K562 (cell line): Measurements from ENCODE around the gene DUSP9. TPM values are rescaled to one million over a fixed set of nuclear protein-coding genes. Genes with fewer than 3 reads are reported as not detected.

Experiments
- ATAC-seq: fragments of 200-7000 bp; cut with Tn5 transposase; 3 replicates; pipeline ENCODE4 v1.9.1; 2020; ENCODE audit warnings: moderate library complexity
- BruUV-seq: library from RNA; stranded (reverse); fragments of 400-500 nt; replicated peaks from 2 replicates; lab custom pipeline; 2021; lab: Mats Ljungman, UMichigan
- CTCF ChIA-PET: fragments of 300-600 bp; formaldehyde crosslinking; extraction: SDS; loops from one replicate; lab custom pipeline; 2021; ENCODE audit warnings: low intra/inter-chr PET ratio; lab: Yijun Ruan, JAX
- POLR2A ChIA-PET: fragments of 300-600, 350-650 bp; sonication (Branson Sonifier 250); formaldehyde crosslinking; extraction: SDS; loops from one replicate; lab custom pipeline; 2021; ENCODE audit warnings: antibody characterized with exemption, inconsistent platforms; lab: Yijun Ruan, JAX
- DNase-seq, 4 experiments: peaks; one replicate each; pipeline versions ENCODE4 v3.0.0 to v3.0.0-alpha.2; 2011 to 2018; ENCODE audit warnings: low spot score in 3 of 4, mixed read lengths in 3 of 4; ENCODE audit errors: extremely low read depth in 1 of 4
- FAIRE-seq: peaks from 2 replicates; lab custom pipeline; 2011; peaks lifted over from hg19 to GRCh38; lab: Jason Lieb, UNC
- H2AFZ ChIP-seq: 2 replicates; pipeline ENCODE4 v1.6.0; 2011; ENCODE audit warnings: low read depth, low read length, control low read depth, inconsistent platforms
- H3K27ac ChIP-seq: fragments of 200-600 bp; 3 replicates; pipeline ENCODE4 v1.8.0; 2011; ENCODE audit warnings: low read depth, mild to moderate bottlenecking, control low read depth, inconsistent platforms, low read length, moderate library complexity, mixed read lengths; ENCODE audit errors: extremely low read depth
- H3K27me3 ChIP-seq, 2 experiments: fragments of 300-600 bp in 1 of 2; 2 replicates in 1 of 2; 3 replicates in 1 of 2; pipeline versions ENCODE4 v1.6.0 to v1.8.0; 2011; ENCODE audit warnings: inconsistent platforms in 2 of 2, low read length in 2 of 2, mild to moderate bottlenecking in 1 of 2, mixed read lengths in 1 of 2, moderate library complexity in 1 of 2; ENCODE audit not compliant: control insufficient read depth in 2 of 2, insufficient read depth in 2 of 2
- H3K36me3 ChIP-seq: fragments of 300-600 bp; 3 replicates; pipeline ENCODE4 v1.8.0; 2011; ENCODE audit warnings: mild to moderate bottlenecking, low read length, inconsistent platforms; ENCODE audit not compliant: control insufficient read depth, insufficient read depth
- H3K4me1 ChIP-seq, 2 experiments: fragments of 200-600 bp in 1 of 2; replicated peaks in 1 of 2; 2 replicates in 1 of 2; 3 replicates in 1 of 2; pipeline versions ENCODE4 v1.5.1 to v1.8.0; 2011; ENCODE audit warnings: inconsistent platforms in 2 of 2, low read length in 2 of 2, mild to moderate bottlenecking in 1 of 2, mixed read lengths in 1 of 2, moderate library complexity in 1 of 2; ENCODE audit not compliant: control insufficient read depth in 2 of 2, insufficient read depth in 2 of 2
- H3K4me2 ChIP-seq: 2 replicates; pipeline ENCODE4 v1.6.1; 2011; ENCODE audit warnings: low read length, control low read depth, inconsistent platforms, mixed read lengths; ENCODE audit not compliant: insufficient read depth
- H3K4me3 ChIP-seq: fragments of 200-600 bp; sonication (generic), shearing (Covaris generic); 2 replicates; pipeline ENCODE4 v1.5.1; 2016; ENCODE audit warnings: control low read depth, inconsistent platforms
- H3K79me2 ChIP-seq: fragments of 200-600 bp; 3 replicates; pipeline ENCODE4 v1.8.0; 2011; ENCODE audit warnings: low read length, inconsistent platforms; ENCODE audit not compliant: control insufficient read depth, insufficient read depth
- H3K9ac ChIP-seq, 2 experiments: 2 replicates each; pipeline versions ENCODE4 v1.6.0 to v1.6.1; 2011; ENCODE audit warnings: low read depth in 2 of 2, low read length in 2 of 2, control low read depth in 1 of 2, inconsistent platforms in 1 of 2, mild to moderate bottlenecking in 1 of 2, mixed read lengths in 1 of 2; ENCODE audit not compliant: insufficient read depth in 1 of 2
- H3K9me1 ChIP-seq: one replicate; pipeline ENCODE4 v1.6.0; 2011; ENCODE audit warnings: inconsistent platforms, mild to moderate bottlenecking, low read length, moderate library complexity; ENCODE audit not compliant: control insufficient read depth, insufficient read depth
- H3K9me3 ChIP-seq: replicated peaks from 2 replicates; pipeline ENCODE4 v1.5.1; 2011; ENCODE audit warnings: low read depth, low read length, inconsistent platforms; ENCODE audit not compliant: control insufficient read depth, insufficient read depth
- H4K20me1 ChIP-seq: replicated peaks from 2 replicates; pipeline ENCODE4 v1.6.1; 2011; ENCODE audit warnings: low read length, inconsistent platforms, mixed read lengths; ENCODE audit not compliant: control insufficient read depth, insufficient read depth
- CHD1 ChIP-seq: fragments of 200-600 bp; sonication (generic); IDR thresholded peaks from one replicate; pipeline ENCODE4 v1.6.1; 2012; ENCODE audit warnings: mild to moderate bottlenecking, moderate library complexity, low read length, inconsistent platforms
- ETS1 ChIP-seq: conservative IDR thresholded peaks from 2 replicates; pipeline ENCODE4 v1.6.1; 2011; ENCODE audit warnings: low read depth, mild to moderate bottlenecking, low read length; ENCODE audit not compliant: control insufficient read depth
- MLX ChIP-seq, 2 experiments: fragments of 450-650 bp in 1 of 2; sonication (generic) in 1 of 2; formaldehyde crosslinking; conservative IDR thresholded peaks; 2 replicates each; pipeline versions ENCODE4 v1.4.0 to v1.8.1; 2020 to 2022; ENCODE audit warnings: mild to moderate bottlenecking in 1 of 2, missing genetic modification reagents in 1 of 2
- NCOA1 ChIP-seq: fragments of 450-650 bp; IDR thresholded peaks from 2 replicates; pipeline ENCODE4 v1.6.1; 2016; ENCODE audit warnings: low read depth
- NR0B1 ChIP-seq: fragments of 450-650 bp; IDR thresholded peaks from one replicate; pipeline ENCODE4 v1.6.1; 2018; ENCODE audit warnings: mild to moderate bottlenecking, moderate library complexity; ENCODE audit not compliant: partially characterized antibody
- TGIF2 ChIP-seq: sonication (generic); formaldehyde crosslinking; IDR thresholded peaks from 2 replicates; pipeline ENCODE4 v1.8.1; 2022; ENCODE audit warnings: mild to moderate bottlenecking, missing genetic modification reagents, moderate library complexity
- THRA ChIP-seq: fragments of 450-650 bp; IDR thresholded peaks from 2 replicates; pipeline ENCODE4 v1.6.1; 2017; ENCODE audit warnings: mild to moderate bottlenecking, moderate library complexity
- ZNF253 ChIP-seq: fragments of 250-450 bp; sonication (Bioruptor Pico); conservative IDR thresholded peaks from 2 replicates; pipeline ENCODE4 v1.6.1; 2021; ENCODE audit warnings: mild to moderate bottlenecking
- WGBS: fragments of 100-300 bp; shearing (Covaris generic); methylation state at CpG from one replicate; pipeline ENCODE4 v1.1.6; 2016; ENCODE audit warnings: low coverage, mixed read lengths; ENCODE audit not compliant: insufficient coverage; ENCODE audit errors: missing lambda C conversion rate; 5-methylcytosine and 5-hydroxymethylcytosine counted together
- in situ Hi-C: fragments of 300-500 bp; cut with MboI; formaldehyde crosslinking; loops from 4 replicates; pipeline ENCODE4 v1.15.0; 2018; ENCODE audit warnings: inconsistent platforms, mixed read lengths
- intact Hi-C: fragments of 100-400 bp; cut with micrococcal nuclease; formaldehyde crosslinking; loops from 2 replicates; pipeline ENCODE4 v1.14.2; 2022
- polyA plus RNA-seq, 8 experiments: library from polyadenylated mRNA; depleted of rRNA in 4 of 8; stranded (reverse) in 5 of 8; unstranded in 3 of 8; fragments of >200 nt; fragmentation: Nextera tagmentation in 2 of 8; fragmentation: Illumina TruSeq in 1 of 8; extraction: Ambion mirVana in 2 of 8; extraction: Trizol in 1 of 8; gene quantifications; 2 replicates each; pipeline versions ENCODE4 v1.2.1 to v1.2.3, GENCODE V29; 2011 to 2014; ENCODE audit warnings: inconsistent platforms in 1 of 8, missing spikeins in 1 of 8
- total RNA-seq, 7 experiments: library from RNA; depleted of rRNA in 6 of 7; stranded (reverse); fragments of >200 nt in 6 of 7; fragmentation: Illumina TruSeq in 2 of 7; extraction: Trizol in 2 of 7; gene quantifications; 2 replicates each; pipeline versions ENCODE4 v1.2.1 to v1.2.3, GENCODE V29; 2011 to 2021; ENCODE audit warnings: low replicate concordance in 1 of 7

Gene DUSP9
- total and polyA plus RNA-seq, 9 of the 15 experiments (the other 6 are each of a cell fraction or from before 2014, with no cell fraction given): 0.11 to 14.1 (median 5.5) TPM

GRCh38 chrX:153648358-153649177, 1.6 kb downstream of the DUSP9 start:
- CTCF ChIA-PET: interaction anchor here (1.1 to 1.4 kb wide), 2 partner anchors 38 to 110 kb away, joined by 4 read pairs; no protein-coding TSS in a partner anchor
- no peaks in the 10 kb centered on the region for H3K79me2 ChIP-seq
- POLR2A ChIA-PET: interaction anchor here (0.6 to 1.4 kb wide), 5 partner anchors 16 to 1652 kb away, joined by 3 to 4 read pairs (median 3); no protein-coding TSS in a partner anchor
- no peak overlapping the region for H3K4me2 ChIP-seq
- peaks cover 5 to 56% of the 10 kb centered on the region in 2 experiments; a peak in 3 of 5 replicates for H3K4me1 ChIP-seq
- H4K20me1 ChIP-seq: no peaks in the 10 kb centered on the region
- ATAC-seq: no peak
- H3K27ac ChIP-seq: no peak overlapping the region
- H3K36me3 ChIP-seq: no peaks in the 10 kb centered on the region
- no peak overlapping the region for H3K4me3 ChIP-seq
- no peak for FAIRE-seq
- DNase-seq: no peak
- H2AFZ ChIP-seq: no peak overlapping the region
- no peaks in the 10 kb centered on the region for H3K9me3 ChIP-seq
- H3K9me1 ChIP-seq: no peaks in the 10 kb centered on the region
- 66% methylated on average over 15 of the region's 17 CpGs for WGBS
- no peak overlapping the region for H3K9ac ChIP-seq
- BruUV-seq: no TSS peak
- intact Hi-C loops: loop anchor here (5.0 kb wide), 3 partner anchors 36 to 111 kb away; no protein-coding TSS in a partner anchor
- in situ Hi-C loops: no loop called here
- H3K27me3 ChIP-seq: no peaks in the 10 kb centered on the region; a peak in 1 of 5 replicates
- TF ChIP-seq THRA (no peak), CHD1 (no peak), TGIF2 (CRISPR knock-in tag) (no peak), MLX (CRISPR knock-in tag; conservative IDR thresholded peaks at IDR 0.05) (no peak), ZNF253 (CRISPR knock-in tag) (no peak), NR0B1 (no peak), ETS1 (no peak), NCOA1 (no peak)
